IMR-90 (cell line): ENCODE measurements around the gene EPAS1. TPM values are rescaled to one million over a fixed set of nuclear protein-coding genes. Genes with fewer than 3 reads are reported as not detected.
A peak's percentile ranks its signal among the peaks of the same experiment; 100 is the strongest.

ENCODE experiments used
- ATAC-seq: fragments of 200-7000 bp; cut with Tn5 transposase; 2 replicates; pipeline ENCODE4 v1.9.1; 2020; ENCODE audit warnings: low read depth, mild to moderate bottlenecking, moderate library complexity
- BruUV-seq: library from RNA; stranded (reverse); fragments of 400-500 nt; replicated peaks from 2 replicates; lab custom pipeline; 2021; lab: Mats Ljungman, UMichigan
- CTCF ChIA-PET: fragments of 300-600 bp; formaldehyde crosslinking; extraction: SDS; loops from one replicate; lab custom pipeline; 2021; ENCODE audit warnings: antibody characterized with exemption; lab: Yijun Ruan, JAX
- POLR2A ChIA-PET: fragments of 300-600 bp; sonication (Branson Sonifier 250); formaldehyde crosslinking; loops from one replicate; lab custom pipeline; 2022; ENCODE audit warnings: antibody characterized with exemption; ENCODE audit not compliant: unreplicated experiment; lab: Charles Lee
- DNase-seq: peaks from one replicate; pipeline ENCODE4 v3.0.0; 2013
- H2AFZ ChIP-seq: replicated peaks from 2 replicates; pipeline ENCODE3; 2013; ENCODE audit warnings: low read length, mild to moderate bottlenecking; ENCODE audit not compliant: poor library complexity
- H2AK5ac ChIP-seq: 2 replicates; pipeline ENCODE4 v1.6.1; 2013; ENCODE audit warnings: low read depth, low read length, inconsistent platforms
- H2AK9ac ChIP-seq: replicated peaks from 2 replicates; pipeline ENCODE3; 2013; ENCODE audit warnings: mild to moderate bottlenecking, low read depth, low read length, moderate library complexity; ENCODE audit not compliant: poor library complexity
- H2BK120ac ChIP-seq: 2 replicates; pipeline ENCODE4 v1.6.1; 2013; ENCODE audit warnings: low read depth, low read length, inconsistent platforms
- H2BK15ac ChIP-seq: 3 replicates; pipeline ENCODE4 v1.6.1; 2013; ENCODE audit warnings: low read depth, low read length, inconsistent platforms
- H2BK20ac ChIP-seq: 2 replicates; pipeline ENCODE4 v1.6.1; 2013; ENCODE audit warnings: low read depth, mild to moderate bottlenecking, inconsistent platforms, low read length, moderate library complexity
- H2BK5ac ChIP-seq: 2 replicates; pipeline ENCODE4 v1.6.1; 2013; ENCODE audit warnings: mild to moderate bottlenecking, low read depth, low read length, inconsistent platforms; ENCODE audit not compliant: poor library complexity, severe bottlenecking
- H3K14ac ChIP-seq: replicated peaks from 2 replicates; pipeline ENCODE4 v1.6.1; 2013; ENCODE audit warnings: low read depth, low read length, inconsistent platforms
- H3K18ac ChIP-seq: 2 replicates; pipeline ENCODE4 v1.6.1; 2013; ENCODE audit warnings: low read depth, low read length, control low read depth
- H3K23ac ChIP-seq: 2 replicates; pipeline ENCODE4 v1.6.1; 2013; ENCODE audit warnings: low read depth, low read length, inconsistent platforms
- H3K27ac ChIP-seq: 2 replicates; pipeline ENCODE4 v1.5.1; 2013; ENCODE audit warnings: mild to moderate bottlenecking, control low read depth, low read length; ENCODE audit not compliant: insufficient read depth
- H3K27me3 ChIP-seq: 2 replicates; pipeline ENCODE4 v1.6.1; 2013; ENCODE audit warnings: low read length; ENCODE audit not compliant: control insufficient read depth, insufficient read depth
- H3K36me3 ChIP-seq: 2 replicates; pipeline ENCODE4 v1.6.1; 2013; ENCODE audit warnings: low read length, mixed read lengths; ENCODE audit not compliant: control insufficient read depth, insufficient read depth
- H3K4ac ChIP-seq: 2 replicates; pipeline ENCODE4 v1.6.1; 2013; ENCODE audit warnings: low read depth, low read length, inconsistent platforms
- H3K4me1 ChIP-seq: 2 replicates; pipeline ENCODE4 v1.6.1; 2013; ENCODE audit warnings: low read length, mixed read lengths; ENCODE audit not compliant: control insufficient read depth, insufficient read depth
- H3K4me2 ChIP-seq: 2 replicates; pipeline ENCODE4 v1.6.1; 2013; ENCODE audit warnings: low read depth, mild to moderate bottlenecking, control low read depth, low read length, moderate library complexity
- H3K4me3 ChIP-seq: 2 replicates; pipeline ENCODE4 v1.5.1; 2013; ENCODE audit warnings: low read depth, mild to moderate bottlenecking, control low read depth, low read length, moderate library complexity; ENCODE audit not compliant: insufficient read depth
- H3K56ac ChIP-seq: 2 replicates; pipeline ENCODE4 v1.6.1; 2013; ENCODE audit warnings: low read length, inconsistent platforms; ENCODE audit not compliant: insufficient read depth; ENCODE audit errors: extremely low read depth
- H3K79me1 ChIP-seq, 2 experiments: 2 replicates each; pipeline ENCODE4 v1.6.1; 2013; ENCODE audit warnings: low read length in 2 of 2, inconsistent platforms in 1 of 2, low read depth in 1 of 2
- H3K9ac ChIP-seq: 2 replicates; pipeline ENCODE4 v1.6.1; 2013; ENCODE audit warnings: low read depth, low read length, control low read depth
- H3K9me1 ChIP-seq: 2 replicates; pipeline ENCODE4 v1.6.1; 2013; ENCODE audit warnings: low read length, inconsistent platforms; ENCODE audit not compliant: insufficient read depth
- H3K9me3 ChIP-seq: 2 replicates; pipeline ENCODE4 v1.6.1; 2013; ENCODE audit warnings: low read length; ENCODE audit not compliant: control insufficient read depth, insufficient read depth
- H4K20me1 ChIP-seq: 2 replicates; pipeline ENCODE4 v1.6.1; 2013; ENCODE audit warnings: low read length, inconsistent platforms; ENCODE audit not compliant: insufficient read depth
- H4K5ac ChIP-seq: 2 replicates; pipeline ENCODE4 v1.6.1; 2013; ENCODE audit warnings: mild to moderate bottlenecking, low read depth, low read length, control low read depth
- H4K8ac ChIP-seq, 2 experiments: 2 replicates each; pipeline ENCODE4 v1.6.1; 2013; ENCODE audit warnings: low read depth in 2 of 2, low read length in 2 of 2, control low read depth in 1 of 2, inconsistent platforms in 1 of 2
- H4K91ac ChIP-seq: 2 replicates; pipeline ENCODE4 v1.6.1; 2013; ENCODE audit warnings: low read depth, low read length, inconsistent platforms; ENCODE audit not compliant: insufficient read depth
- CHD1 ChIP-seq: IDR thresholded peaks from 2 replicates; pipeline ENCODE4 v1.6.1; 2012; ENCODE audit warnings: low read depth, low read length, improper control_type of control experiment
- MAZ ChIP-seq: IDR thresholded peaks from 2 replicates; pipeline ENCODE4 v1.6.1; 2012; ENCODE audit warnings: low read depth, mild to moderate bottlenecking, low read length, improper control_type of control experiment, moderate library complexity, borderline replicate concordance
- MXI1 ChIP-seq: IDR thresholded peaks from 2 replicates; pipeline ENCODE4 v1.6.1; 2012; ENCODE audit warnings: low read depth, mild to moderate bottlenecking, low read length, moderate library complexity, borderline replicate concordance
- WGBS, 2 experiments: methylation state at CpG; one replicate each; pipeline versions ENCODE4 v1.1.5 to v1.1.7; 2013; ENCODE audit warnings: missing lambda C conversion rate in 2 of 2; ENCODE audit not compliant: insufficient read length in 1 of 2; ENCODE audit errors: extremely low coverage in 2 of 2; 5-methylcytosine and 5-hydroxymethylcytosine counted together
- dilution Hi-C: fragments of 300-500 bp; cut with HindIII; formaldehyde crosslinking; loops from one replicate; pipeline ENCODE4 v1.14.3; 2018; ENCODE audit warnings: low sequenced_read_pairs; ENCODE audit not compliant: unreplicated experiment
- in situ Hi-C: fragments of 300-500 bp; cut with MboI; formaldehyde crosslinking; loops from 3 replicates; pipeline ENCODE4 v1.14.3; 2019; ENCODE audit warnings: low sequenced_read_pairs, inconsistent platforms, mixed read lengths
- intact Hi-C: fragments of 100-400 bp; cut with micrococcal nuclease; formaldehyde crosslinking; loops from 2 replicates; pipeline ENCODE4 v1.10.0; 2022
- polyA plus RNA-seq, 3 experiments: library from polyadenylated mRNA; depleted of rRNA; stranded (reverse); fragments of >200 nt; gene quantifications; 2 replicates each; pipeline ENCODE4 v1.2.3, GENCODE V29; 2012; ENCODE audit warnings: low replicate concordance in 1 of 3
- total RNA-seq: library from RNA; depleted of rRNA; stranded (reverse); fragments of >200 nt; gene quantifications from 2 replicates; pipeline ENCODE4 v1.2.3, GENCODE V29; 2012

EPAS1 gene
- total and polyA plus RNA-seq, 2 of the 4 experiments (the other 2 are of a cell fraction): 40.7 to 120 TPM

GRCh38 chr2:46298272-46298521 is 990 bp downstream of the EPAS1 start:
- intact Hi-C loops (loop anchor here (5.0 kb wide), 1 partner anchor 356 kb away; no protein-coding TSS in a partner anchor), in situ Hi-C loops (loop anchor here (5.0 kb wide), 1 partner anchor 241 kb away; no protein-coding TSS in a partner anchor)
- peak overlapping the region; percentile 79 for H2AFZ ChIP-seq

More at GRCh38 chr2:46298272-46298521, 990 bp downstream of the EPAS1 start:
- Histone ChIP-seq H3K4me2 (peak overlapping the region; percentile 62), H3K18ac (peak overlapping the region; percentile 10; the same call in 1 of the 2 replicates), H3K14ac (peak overlapping the region; percentile 86), H3K4ac (peak overlapping the region; percentile 78), H3K9me3 (no peaks in the 10 kb centered on the region), H3K9me1 (peaks cover 9% of the 10 kb centered on the region; the same call in 1 of the 2 replicates), H2AK9ac (peak overlapping the region; percentile 91), H3K27ac (peak overlapping the region; percentile 82), H4K91ac (peak overlapping the region; percentile 66; the same call in 1 of the 2 replicates), H3K36me3 (no peaks in the 10 kb centered on the region), H3K9ac (peak overlapping the region; percentile 92), H3K4me1 (peaks cover 8% of the 10 kb centered on the region; the same call in 1 of the 2 replicates), H3K27me3 (no peaks in the 10 kb centered on the region), H3K4me3 (peak overlapping the region; percentile 87), H4K5ac (no peak overlapping the region), H3K23ac (peak overlapping the region; percentile 96; the same call in 1 of the 2 replicates), H2BK20ac (no peak overlapping the region), H2BK120ac (peak overlapping the region; percentile 9; the same call in 1 of the 2 replicates), H2BK5ac (peak overlapping the region; percentile 69), H2BK15ac (no peak overlapping the region), H4K8ac (peak overlapping the region in 1 of 2 experiments; percentile 57; a peak in 1 of 4 replicates), H4K20me1 (peaks cover 55% of the 10 kb centered on the region), H2AK5ac (peak overlapping the region; percentile 84), H3K56ac (peak overlapping the region; percentile 74), H3K79me1 (peaks cover 5 to 38% of the 10 kb centered on the region in 2 experiments; a peak in 2 of 4 replicates)
- WGBS, 2 experiments: 15% methylated on average over 4 of the region's 19 CpGs; no CpG with 5 or more reads in 1 of the 2 experiments
- ChIA-PET CTCF (no interaction called here), POLR2A (interaction anchor here (0.5 kb wide), 1 partner anchor 203 kb away, joined by 9 read pairs; no protein-coding TSS in a partner anchor)
- TF ChIP-seq MAZ (no peak), MXI1 (no peak), CHD1 (peak; percentile 51; the same call in 1 of the 2 replicates)
- dilution Hi-C loops: no loop called here
- no TSS peak for BruUV-seq
- DNase-seq (no peak), ATAC-seq (no peak)
